ENCODE data around the gene ATP13A4.
"Not testable (repeated sequence)": the region's sequence is repeated elsewhere in the genome, so short reads cannot be mapped to it uniquely, and the experiment has no call there.

The ATP13A4 gene

DNA sequence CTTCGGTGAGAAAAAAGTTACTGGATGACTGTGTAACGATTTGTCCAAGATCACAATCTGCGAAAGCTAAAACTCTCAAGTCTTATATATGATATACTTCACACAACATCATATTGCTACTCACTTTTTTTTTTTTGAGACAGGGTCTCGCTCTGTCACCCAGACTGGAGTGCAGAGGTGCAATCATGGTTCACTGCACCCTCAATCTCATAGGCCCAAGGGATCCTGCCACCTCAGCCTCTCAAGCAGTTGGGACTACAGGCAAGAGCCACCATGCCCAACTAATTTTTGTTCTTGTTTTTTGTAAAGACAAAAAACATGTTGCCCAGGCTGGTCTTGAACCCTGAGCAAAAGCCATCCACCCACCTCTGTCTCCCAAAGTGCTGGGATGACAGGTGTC lies 5.4 kb upstream of the ATP13A4 start:
- no peak for DNase-seq

GRCh38 chr3:193559100-193559499 lies 4.4 kb upstream of the ATP13A4 start:
- no peak for DNase-seq

- DNase-seq, result no peak
Observed at GRCh38 chr3:193556841-193557240, 2.1 kb upstream of the ATP13A4 start.

DNA sequence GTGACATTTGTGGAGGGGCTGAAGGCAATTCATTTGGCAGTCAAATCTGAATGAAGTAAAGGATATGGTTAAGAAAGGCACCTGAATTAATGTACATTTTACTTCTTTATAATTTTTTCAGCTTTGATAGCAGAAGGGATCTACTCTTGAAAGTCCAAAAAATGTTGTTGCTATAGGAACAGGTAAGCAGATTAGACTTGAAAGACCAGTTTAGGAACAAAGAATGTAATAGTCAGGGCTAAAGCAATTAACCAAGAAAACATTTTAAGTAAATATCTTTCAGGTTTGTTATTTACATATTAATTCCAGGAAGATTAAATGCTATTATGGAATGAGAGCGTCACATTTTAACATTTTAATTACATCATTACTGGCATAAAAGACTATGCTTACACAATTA lies 1.1 kb downstream of the ATP13A4 start:
- no peak for DNase-seq

DNA sequence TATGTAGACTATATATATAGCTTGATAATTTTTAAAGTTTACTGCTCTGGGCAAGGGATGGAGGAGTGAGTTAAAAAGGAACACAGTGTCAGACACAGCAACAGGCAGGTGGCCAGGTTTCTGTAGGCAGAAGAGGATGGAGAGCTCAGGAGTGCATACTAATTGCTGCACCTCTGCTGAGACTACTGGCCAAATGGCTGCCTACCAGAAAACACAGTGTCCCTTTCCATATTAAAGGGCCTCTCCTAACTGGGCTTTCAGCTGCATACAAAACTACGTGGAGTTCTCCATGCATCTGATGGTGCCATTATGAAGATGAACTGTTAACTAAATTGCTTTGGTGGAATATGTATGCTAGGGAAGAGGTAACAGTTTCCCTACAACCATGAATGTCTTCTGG lies 1.8 kb downstream of the ATP13A4 start:
- no peak for DNase-seq

GRCh38 chr3:193548406-193548805 lies 6.3 kb downstream of the ATP13A4 start:
- DNase-seq, result no peak

GRCh38 chr3:193546129-193546528 lies 8.6 kb downstream of the ATP13A4 start:
- no peak for DNase-seq

- no peak for DNase-seq
Observed at GRCh38 chr3:193545304-193545703, 9.4 kb downstream of the ATP13A4 start.

DNA sequence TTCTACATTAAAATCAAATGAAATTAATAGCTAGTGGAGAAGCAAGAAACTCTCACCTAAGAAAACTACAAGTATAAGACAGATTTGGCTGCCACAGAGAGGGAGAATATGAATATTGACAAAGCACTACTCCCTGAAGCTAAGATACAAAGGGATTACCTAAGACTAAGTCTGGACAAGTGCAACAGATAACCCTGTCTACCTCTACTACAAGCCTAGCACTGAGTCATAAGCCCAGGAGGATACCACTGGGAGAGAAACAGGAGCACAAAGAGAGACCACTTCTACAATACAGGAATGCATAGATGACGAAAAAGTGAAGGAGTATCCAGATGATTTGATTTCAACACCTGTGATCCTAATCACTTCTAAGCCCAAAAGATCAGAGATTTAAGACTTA lies 10.4 kb downstream of the ATP13A4 start:
- no peak for DNase-seq

DNA sequence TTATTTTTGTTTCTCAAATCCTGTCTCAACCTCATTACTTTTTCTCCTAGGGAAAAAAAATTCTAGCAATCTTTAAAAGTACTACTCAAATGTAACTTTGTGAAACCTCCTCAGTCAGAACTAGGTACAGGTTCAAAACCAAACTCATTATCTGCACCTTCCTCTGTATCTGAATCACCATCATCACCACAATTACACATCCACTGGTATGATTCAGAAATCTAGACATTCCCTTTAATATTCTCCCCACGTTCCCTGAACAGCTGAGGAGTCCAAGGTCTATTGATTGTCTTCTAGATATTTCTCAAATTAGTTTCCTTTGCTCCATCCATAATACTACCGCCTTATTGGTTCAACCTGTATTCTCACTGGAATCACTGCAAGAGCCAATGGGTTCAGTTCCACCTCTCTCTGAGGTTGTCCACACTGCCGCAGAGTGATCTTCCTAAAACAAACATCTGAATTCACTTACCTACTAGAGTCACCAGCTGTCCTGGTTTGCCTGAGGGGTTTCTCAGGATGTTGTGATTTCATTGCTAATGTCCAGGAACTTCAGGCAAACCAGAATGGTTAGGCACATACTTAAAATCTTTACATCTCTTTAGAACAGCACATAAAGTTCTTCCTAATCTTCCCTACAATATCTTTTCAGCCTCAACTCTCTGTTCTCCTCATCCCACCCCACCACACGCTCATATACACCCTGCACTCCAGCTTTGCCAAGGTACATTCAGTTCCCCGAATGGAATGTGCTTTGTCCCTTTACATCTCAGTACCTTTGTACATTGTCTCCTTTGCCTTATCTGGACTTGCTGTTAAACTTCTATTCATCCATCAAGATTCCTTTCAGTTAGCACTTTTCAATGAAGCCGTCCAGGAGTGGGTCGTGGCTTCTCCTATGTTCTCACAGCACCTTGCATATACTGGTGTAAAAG lies 24.2 kb downstream of the ATP13A4 start:
- no peak for DNase-seq

- not testable (repeated sequence) for DNase-seq
Observed at GRCh38 chr3:193526085-193526484, 28.6 kb downstream of the ATP13A4 start.

- DNase-seq, result no peak
Observed at GRCh38 chr3:193522473-193522872, 32.2 kb downstream of the ATP13A4 start.

GRCh38 chr3:193520738-193521137 lies 34.0 kb downstream of the ATP13A4 start:
- DNase-seq, result no peak

DNA sequence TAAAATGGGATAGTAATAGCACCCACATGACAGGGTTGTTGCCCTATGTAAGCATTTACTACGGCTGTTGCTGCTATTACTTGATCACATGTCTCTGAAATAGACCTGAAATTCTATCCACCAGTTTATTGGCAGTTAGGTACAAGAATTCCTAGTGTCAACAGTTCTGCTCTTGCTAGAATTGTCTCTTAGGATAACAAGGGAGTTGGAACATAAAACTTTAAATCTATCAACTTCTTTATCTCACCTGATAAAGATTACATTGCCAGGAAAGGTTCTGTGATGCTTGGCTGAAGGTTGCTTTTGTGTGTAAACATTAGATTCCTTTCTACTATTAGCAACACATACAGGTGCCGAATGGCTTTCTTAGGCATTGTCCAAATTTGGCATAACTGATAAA lies 38.7 kb downstream of the ATP13A4 start:
- no peak for DNase-seq

DNA sequence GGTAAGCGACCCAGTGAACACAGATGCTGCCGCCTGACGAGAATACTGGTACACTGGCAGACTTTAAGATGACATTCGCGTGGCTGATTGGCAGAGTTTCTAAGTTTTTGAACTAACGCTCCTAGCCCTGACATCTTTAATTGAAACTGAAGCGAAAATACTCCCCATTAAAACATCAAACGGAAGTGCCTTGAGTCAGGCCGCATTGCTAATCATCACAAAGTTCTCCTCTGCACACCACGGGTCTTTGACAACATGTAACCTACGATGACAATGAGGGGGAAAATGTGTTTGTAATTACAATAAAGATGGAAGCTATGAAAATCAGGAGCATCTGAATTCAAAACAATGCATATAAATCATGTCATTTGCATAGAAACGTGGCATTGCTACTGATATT lies 44.5 kb downstream of the ATP13A4 start:
- DNase-seq, result no peak

DNA sequence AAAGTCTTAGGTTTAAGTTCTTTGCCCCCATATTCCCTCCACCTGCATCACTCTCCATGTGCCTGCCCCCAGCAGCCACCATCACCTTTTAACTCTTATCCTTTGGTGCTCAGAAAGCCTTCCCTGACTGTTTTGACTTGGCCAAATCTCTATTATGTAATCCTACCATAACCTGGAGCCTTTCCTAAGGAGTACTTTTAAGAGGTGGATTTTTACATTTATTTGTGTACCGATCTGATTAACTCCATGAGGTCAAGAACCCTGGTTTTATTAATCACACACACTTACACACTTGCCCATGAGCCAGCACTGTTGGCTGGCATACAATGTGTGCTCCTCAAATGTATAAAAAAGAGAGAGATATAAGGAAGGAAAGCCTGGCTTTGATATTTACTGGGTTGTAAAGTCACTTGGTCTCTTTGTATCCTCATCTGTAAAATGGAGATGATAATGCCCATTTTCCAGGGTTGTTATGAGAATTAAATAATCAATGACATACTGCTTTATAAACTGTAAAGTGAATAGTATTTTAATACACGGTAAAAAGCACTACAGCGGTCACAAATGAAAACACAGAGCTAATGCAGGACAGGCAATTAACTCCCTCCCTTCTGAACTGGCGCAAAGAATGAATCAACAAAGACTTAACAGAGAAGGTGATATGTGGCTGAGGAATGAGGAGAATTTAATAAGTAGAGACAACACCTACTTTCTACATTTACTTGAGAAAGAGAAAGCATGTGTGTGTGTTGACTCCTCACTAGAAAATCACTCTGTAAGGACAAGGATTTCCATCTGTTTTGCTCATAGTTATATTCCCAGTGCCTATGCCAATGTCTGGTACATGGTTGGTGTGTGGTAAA lies 45.4 kb downstream of the ATP13A4 start:
- DNase-seq, result no peak

DNA sequence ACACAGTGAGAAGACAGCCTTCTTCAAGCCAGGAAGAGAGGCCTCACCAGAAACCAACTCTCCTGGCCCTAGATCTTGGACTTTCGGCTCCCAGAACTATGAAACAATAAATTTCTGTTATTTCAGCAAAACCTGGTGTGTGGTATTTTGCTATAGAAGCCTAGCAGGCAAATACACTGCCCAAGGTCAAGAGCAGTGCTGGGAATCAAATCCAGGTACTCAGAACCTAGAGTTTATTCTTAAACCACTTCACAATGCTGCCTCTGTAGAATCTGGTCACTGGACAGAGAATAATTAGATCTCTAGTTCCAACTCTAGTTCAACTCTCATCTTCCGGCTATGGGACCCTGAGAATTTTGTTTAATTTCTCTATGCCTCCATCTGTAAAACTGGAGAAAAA lies 46.6 kb downstream of the ATP13A4 start:
- DNase-seq, result no peak

DNA sequence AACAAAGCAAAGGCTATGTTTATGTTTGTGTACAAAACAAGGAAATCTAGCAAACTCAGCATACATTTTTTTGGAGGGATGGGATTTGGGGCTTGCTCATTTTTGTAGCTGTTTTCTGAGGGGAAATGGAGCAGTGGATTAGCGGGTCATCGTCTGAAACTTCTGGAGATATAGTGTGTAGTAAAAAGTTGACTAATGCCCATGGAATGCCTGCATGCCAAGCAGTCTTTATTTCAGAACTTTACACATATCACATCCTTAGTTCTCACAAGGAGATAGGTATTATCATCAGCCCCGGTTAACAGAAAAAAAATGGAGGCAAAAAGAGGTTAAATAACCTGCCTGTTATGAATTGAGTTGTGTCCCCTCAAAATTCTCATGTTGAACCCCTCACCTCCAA lies 47.1 kb downstream of the ATP13A4 start:
- no peak for DNase-seq

GRCh38 chr3:193506921-193507320 lies 47.8 kb downstream of the ATP13A4 start:
- DNase-seq, result no peak

- no peak for DNase-seq
Observed at GRCh38 chr3:193502871-193503270, 51.8 kb downstream of the ATP13A4 start.

DNA sequence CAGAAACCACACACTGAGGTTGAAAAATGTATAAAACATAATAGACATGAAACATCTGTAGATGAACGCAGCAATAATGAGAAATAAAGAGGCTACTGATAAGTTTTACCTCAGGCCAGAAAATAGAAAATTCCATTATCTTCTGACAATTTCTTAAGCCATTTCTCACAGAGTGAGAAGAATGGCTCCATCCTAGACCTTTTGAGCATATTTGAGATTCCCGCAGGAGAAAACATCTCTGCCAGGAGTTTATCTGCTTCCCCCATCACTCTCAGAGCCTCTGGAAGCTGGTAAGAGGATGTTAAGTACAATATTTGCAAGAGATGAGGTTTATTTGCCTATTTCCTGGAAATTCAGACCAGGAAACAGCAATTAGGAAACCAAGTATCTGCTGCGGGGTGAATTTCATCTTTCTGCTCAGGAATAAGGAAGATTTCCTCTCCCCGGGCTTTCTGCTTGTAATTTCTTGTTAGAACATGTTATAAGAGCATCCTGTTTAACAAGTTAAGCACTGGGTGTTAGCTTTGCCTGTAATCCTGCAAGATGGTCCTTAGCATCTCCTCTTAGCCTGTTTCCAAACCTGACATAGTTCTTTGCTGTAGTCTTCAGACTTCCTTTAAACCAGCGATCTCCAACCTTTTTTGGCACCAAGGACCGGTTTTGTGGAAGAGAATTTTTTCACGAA lies 54.8 kb downstream of the ATP13A4 start:
- DNase-seq, result no peak

- DNase-seq, result no peak
Observed at GRCh38 chr3:193499136-193499770, 55.4 kb downstream of the ATP13A4 start.

- no peak for DNase-seq
Observed at GRCh38 chr3:193498215-193498614, 56.5 kb downstream of the ATP13A4 start.

Data from NCI-H524 treated with DMSO at 0.1 percent for 48 hours (cell line).